Right cardiac atrium (tissue), 5 donors: ENCODE data around the gene LRRC4B. TPM values are rescaled to one million over a fixed set of nuclear protein-coding genes. Genes with fewer than 3 reads are reported as not detected.

ENCODE experiments used
- ATAC-seq, 2 donors: fragments of 200-7000 bp; cut with Tn5 transposase; one replicate each; pipeline versions ENCODE4 v1.8.0 to v1.9.1; 2020; ENCODE audit warnings: moderate library complexity in 2 of 2, mild to moderate bottlenecking in 1 of 2
- DNase-seq, 3 donors: peaks; one replicate each; pipeline ENCODE4 v3.0.0-alpha.2; 2020
- H3K27ac ChIP-seq: one replicate; pipeline ENCODE4 v1.5.1; 2013; ENCODE audit warnings: mild to moderate bottlenecking, low read length, control low read depth, moderate library complexity
- H3K27me3 ChIP-seq: one replicate; pipeline ENCODE4 v1.6.1; 2013; ENCODE audit not compliant: control insufficient read depth, insufficient read depth
- H3K4me1 ChIP-seq: one replicate; pipeline ENCODE4 v1.6.1; 2013; ENCODE audit warnings: low read length; ENCODE audit not compliant: control insufficient read depth, insufficient read depth
- H3K4me3 ChIP-seq: one replicate; pipeline ENCODE4 v1.5.1; 2013; ENCODE audit warnings: low read length, control low read depth
- H3K9me3 ChIP-seq: one replicate; pipeline ENCODE4 v1.6.1; 2013; ENCODE audit warnings: low read length; ENCODE audit not compliant: control insufficient read depth
- WGBS: extraction: QIAGEN DNeasy Blood & Tissue Kit; methylation state at CpG from one replicate; pipeline ENCODE4 v1.1.7; 2013; 5-methylcytosine and 5-hydroxymethylcytosine counted together
- intact Hi-C, 4 donors: fragments of 100-400 bp; cut with DNase I; formaldehyde crosslinking; loops; one replicate each; pipeline versions ENCODE4 v1.11.0 to v1.14.0; 2022 to 2023
- polyA plus RNA-seq: library from polyadenylated mRNA; stranded (reverse); fragments of 200-250 nt; gene quantifications from one replicate; pipeline ENCODE4 v1.2.3, GENCODE V29; 2013
- total RNA-seq, 4 donors: library from RNA; stranded (reverse); fragmentation: NEBNext Ultra II Directional; extraction: Animal tissue kit (Norgen Biotek cat#: 25700); gene quantifications; one replicate each; pipeline ENCODE4 v1.2.1, GENCODE V29; 2021
- donor health status: healthy with polysubstance abuse.
- donor health status: DM: no; HTN: yes; CAD: no.
- donor health status: DM: no; HTN: no; CAD: no.
- donor health status: DM: no; HTN: yes; CAD: no; lungs with severe emphysema.
- donor health status: DM: yes; HTN: yes; CAD: no.

Gene LRRC4B
- total and polyA plus RNA-seq, 5 donors, result 1.2 to 3.2 (median 1.8) TPM

GRCh38 chr19:50488389-50489194 is 79.6 kb downstream of the LRRC4B start:
- DNase-seq (peak in 1 of 3 donors; percentile 28), ATAC-seq (no peak)
- H3K27ac ChIP-seq, result no peak overlapping the region
- H3K27me3 ChIP-seq, result no peaks in the 10 kb centered on the region
- peaks cover 5% of the 10 kb centered on the region for H3K4me1 ChIP-seq
- H3K9me3 ChIP-seq, result no peaks in the 10 kb centered on the region
- H3K4me3 ChIP-seq, result no peak overlapping the region
- intact Hi-C loops, result no loop called here
- 27% methylated on average over 13 of the region's 13 CpGs for WGBS

GRCh38 chr19:50486823-50487515 is 81.3 kb downstream of the LRRC4B start:
- no peaks in the 10 kb centered on the region for H3K27me3 ChIP-seq
- peak in 2 of 3 donors; percentile 40 to 67 for DNase-seq
- no peak overlapping the region for H3K27ac ChIP-seq
- ATAC-seq, result no peak
- no peaks in the 10 kb centered on the region for H3K9me3 ChIP-seq
- intact Hi-C loops, result no loop called here
- H3K4me1 ChIP-seq, result no peaks in the 10 kb centered on the region
- 74% methylated on average over 18 of the region's 18 CpGs for WGBS
- no peak overlapping the region for H3K4me3 ChIP-seq

- intact Hi-C loops, result no loop called here
- Histone ChIP-seq H3K27me3 (no peaks in the 10 kb centered on the region), H3K4me1 (no peaks in the 10 kb centered on the region), H3K4me3 (no peak overlapping the region), H3K27ac (no peak overlapping the region), H3K9me3 (no peaks in the 10 kb centered on the region)
- 72% methylated on average over 10 of the region's 10 CpGs for WGBS
- ATAC-seq, result no peak
- peak in 1 of 3 donors; percentile 13 for DNase-seq
These were observed 82.8 kb downstream of the LRRC4B start for GRCh38 chr19:50485284-50485955.

GRCh38 chr19:50482916-50483315 is 85.3 kb downstream of the LRRC4B start:
- Histone ChIP-seq H3K27me3 (no peaks in the 10 kb centered on the region), H3K4me1 (no peaks in the 10 kb centered on the region), H3K4me3 (no peak overlapping the region), H3K9me3 (no peaks in the 10 kb centered on the region), H3K27ac (no peak overlapping the region)
- no peak for DNase-seq
- no peak for ATAC-seq
- intact Hi-C loops, result no loop called here
- WGBS, result 68% methylated on average over 10 of the region's 10 CpGs

- Histone ChIP-seq H3K27ac (no peak overlapping the region), H3K4me3 (no peak overlapping the region), H3K27me3 (no peaks in the 10 kb centered on the region), H3K9me3 (no peaks in the 10 kb centered on the region), H3K4me1 (peaks cover 2% of the 10 kb centered on the region)
- DNase-seq (peak in 1 of 3 donors; percentile 41), ATAC-seq (no peak)
- intact Hi-C loops, result no loop called here
- WGBS, result 80% methylated on average over 16 of the region's 16 CpGs
These were observed 85.9 kb downstream of the LRRC4B start for GRCh38 chr19:50482271-50482855.

- DNase-seq, result peak in 1 of 3 donors; percentile 44
- no peaks in the 10 kb centered on the region for H3K9me3 ChIP-seq
- no peak overlapping the region for H3K27ac ChIP-seq
- peaks cover 4% of the 10 kb centered on the region for H3K4me1 ChIP-seq
- no peak overlapping the region for H3K4me3 ChIP-seq
- no peak for ATAC-seq
- 93% methylated on average over 27 of the region's 27 CpGs for WGBS
- H3K27me3 ChIP-seq, result no peaks in the 10 kb centered on the region
- intact Hi-C loops, result no loop called here
These were observed 86.7 kb downstream of the LRRC4B start for GRCh38 chr19:50481351-50482149.

GRCh38 chr19:50480281-50481111 is 87.7 kb downstream of the LRRC4B start:
- Histone ChIP-seq H3K27me3 (no peaks in the 10 kb centered on the region), H3K9me3 (no peaks in the 10 kb centered on the region), H3K27ac (no peak overlapping the region), H3K4me3 (no peak overlapping the region), H3K4me1 (peaks cover 4% of the 10 kb centered on the region)
- WGBS, result 88% methylated on average over 37 of the region's 37 CpGs
- ATAC-seq (no peak), DNase-seq (peak in 1 of 3 donors; percentile 64)
- intact Hi-C loops, result no loop called here

GRCh38 chr19:50479761-50480251 is 88.4 kb downstream of the LRRC4B start:
- intact Hi-C loops, result no loop called here
- Histone ChIP-seq H3K4me1 (peaks cover 4% of the 10 kb centered on the region), H3K27ac (no peak overlapping the region), H3K9me3 (no peaks in the 10 kb centered on the region), H3K4me3 (no peak overlapping the region), H3K27me3 (no peaks in the 10 kb centered on the region)
- 95% methylated on average over 16 of the region's 16 CpGs for WGBS
- DNase-seq, result peak in 2 of 3 donors; percentile 42 to 54
- no peak for ATAC-seq

GRCh38 chr19:50478901-50479715 is 89.1 kb downstream of the LRRC4B start:
- ATAC-seq (no peak), DNase-seq (peak in 2 of 3 donors; percentile 59 to 74)
- Histone ChIP-seq H3K4me3 (no peak overlapping the region), H3K27me3 (no peaks in the 10 kb centered on the region), H3K27ac (no peak overlapping the region), H3K9me3 (no peaks in the 10 kb centered on the region), H3K4me1 (peaks cover 4% of the 10 kb centered on the region)
- 73% methylated on average over 19 of the region's 19 CpGs for WGBS
- intact Hi-C loops, result no loop called here
